PFSK-1 (cell line): ENCODE measurements around the gene PPA1.

Experiments used
- POLR2AphosphoS5 ChIP-seq: IDR thresholded peaks from 2 replicates; pipeline ENCODE4 v1.6.1; 2012; ENCODE audit warnings: low read depth, mild to moderate bottlenecking, control low read depth, low read length, moderate library complexity
- SIN3A ChIP-seq: IDR thresholded peaks from 2 replicates; pipeline ENCODE4 v1.6.1; 2012; ENCODE audit warnings: mild to moderate bottlenecking, low read length, moderate library complexity, borderline replicate concordance; ENCODE audit not compliant: insufficient read depth
- TAF1 ChIP-seq: IDR thresholded peaks from 2 replicates; pipeline ENCODE4 v1.6.1; 2012; ENCODE audit warnings: low read length, control low read depth, borderline replicate concordance; ENCODE audit not compliant: insufficient read depth
- TF ChIP-seq, protein P1 (sequence below), 2 experiments: IDR thresholded peaks; 2 replicates each; pipeline versions ENCODE4 v1.6.1 to v1.8.0; 2011 to 2012; ENCODE audit warnings: low read depth in 2 of 2, low read length in 2 of 2, control low read depth in 1 of 2, inconsistent platforms in 1 of 2, mild to moderate bottlenecking in 1 of 2, moderate library complexity in 1 of 2; ENCODE audit not compliant: insufficient read depth in 1 of 2

DNA sequence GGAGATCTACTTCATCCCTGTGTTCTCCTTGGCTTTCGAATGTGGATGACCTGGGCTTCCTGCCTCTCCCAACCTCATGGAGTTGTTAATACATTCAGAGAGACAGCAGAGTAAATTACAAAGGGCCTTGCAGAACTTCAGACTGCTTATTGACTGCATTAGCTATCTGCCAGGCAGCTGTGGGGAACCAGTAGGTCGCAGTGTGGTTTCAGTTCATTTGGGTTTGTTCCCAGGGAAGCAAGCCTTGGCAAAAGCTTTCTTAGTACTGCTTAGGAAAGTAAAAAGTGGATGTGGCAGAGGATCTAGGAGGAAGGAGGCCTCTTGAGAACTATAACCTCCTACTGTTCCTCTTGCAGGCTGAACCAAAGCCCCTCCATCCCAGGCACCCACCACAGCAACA is 41.4 kb upstream of the PPA1 start:
- no peak for TF ChIP-seq TAF1
- no peak for TF ChIP-seq SIN3A
- no peak for TF ChIP-seq POLR2AphosphoS5
- TF ChIP-seq, protein P1, sequence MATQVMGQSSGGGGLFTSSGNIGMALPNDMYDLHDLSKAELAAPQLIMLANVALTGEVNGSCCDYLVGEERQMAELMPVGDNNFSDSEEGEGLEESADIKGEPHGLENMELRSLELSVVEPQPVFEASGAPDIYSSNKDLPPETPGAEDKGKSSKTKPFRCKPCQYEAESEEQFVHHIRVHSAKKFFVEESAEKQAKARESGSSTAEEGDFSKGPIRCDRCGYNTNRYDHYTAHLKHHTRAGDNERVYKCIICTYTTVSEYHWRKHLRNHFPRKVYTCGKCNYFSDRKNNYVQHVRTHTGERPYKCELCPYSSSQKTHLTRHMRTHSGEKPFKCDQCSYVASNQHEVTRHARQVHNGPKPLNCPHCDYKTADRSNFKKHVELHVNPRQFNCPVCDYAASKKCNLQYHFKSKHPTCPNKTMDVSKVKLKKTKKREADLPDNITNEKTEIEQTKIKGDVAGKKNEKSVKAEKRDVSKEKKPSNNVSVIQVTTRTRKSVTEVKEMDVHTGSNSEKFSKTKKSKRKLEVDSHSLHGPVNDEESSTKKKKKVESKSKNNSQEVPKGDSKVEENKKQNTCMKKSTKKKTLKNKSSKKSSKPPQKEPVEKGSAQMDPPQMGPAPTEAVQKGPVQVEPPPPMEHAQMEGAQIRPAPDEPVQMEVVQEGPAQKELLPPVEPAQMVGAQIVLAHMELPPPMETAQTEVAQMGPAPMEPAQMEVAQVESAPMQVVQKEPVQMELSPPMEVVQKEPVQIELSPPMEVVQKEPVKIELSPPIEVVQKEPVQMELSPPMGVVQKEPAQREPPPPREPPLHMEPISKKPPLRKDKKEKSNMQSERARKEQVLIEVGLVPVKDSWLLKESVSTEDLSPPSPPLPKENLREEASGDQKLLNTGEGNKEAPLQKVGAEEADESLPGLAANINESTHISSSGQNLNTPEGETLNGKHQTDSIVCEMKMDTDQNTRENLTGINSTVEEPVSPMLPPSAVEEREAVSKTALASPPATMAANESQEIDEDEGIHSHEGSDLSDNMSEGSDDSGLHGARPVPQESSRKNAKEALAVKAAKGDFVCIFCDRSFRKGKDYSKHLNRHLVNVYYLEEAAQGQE (IDR thresholded peaks at IDR 0.05; ENCODE audit: insufficient read depth in 1 of 2, low read depth in 2 of 2, low read length in 2 of 2) = no peak
